IMR-90 (cell line): ENCODE results near the gene KRTAP5-10. TPM values are rescaled to one million over a fixed set of nuclear protein-coding genes. Genes with fewer than 3 reads are reported as not detected.

Source experiments
- ATAC-seq: fragments of 200-7000 bp; cut with Tn5 transposase; 2 replicates; pipeline ENCODE4 v1.9.1; 2020; ENCODE audit warnings: low read depth, mild to moderate bottlenecking, moderate library complexity
- BruUV-seq: library from RNA; stranded (reverse); fragments of 400-500 nt; replicated peaks from 2 replicates; lab custom pipeline; 2021; lab: Mats Ljungman, UMichigan
- CTCF ChIA-PET: fragments of 300-600 bp; formaldehyde crosslinking; extraction: SDS; loops from one replicate; lab custom pipeline; 2021; ENCODE audit warnings: antibody characterized with exemption; lab: Yijun Ruan, JAX
- POLR2A ChIA-PET: fragments of 300-600 bp; sonication (Branson Sonifier 250); formaldehyde crosslinking; loops from one replicate; lab custom pipeline; 2022; ENCODE audit warnings: antibody characterized with exemption; ENCODE audit not compliant: unreplicated experiment; lab: Charles Lee
- DNase-seq: peaks from one replicate; pipeline ENCODE4 v3.0.0; 2013
- H2AFZ ChIP-seq: replicated peaks from 2 replicates; pipeline ENCODE3; 2013; ENCODE audit warnings: low read length, mild to moderate bottlenecking; ENCODE audit not compliant: poor library complexity
- H2AK5ac ChIP-seq: 2 replicates; pipeline ENCODE4 v1.6.1; 2013; ENCODE audit warnings: low read depth, low read length, inconsistent platforms
- H2AK9ac ChIP-seq: replicated peaks from 2 replicates; pipeline ENCODE3; 2013; ENCODE audit warnings: mild to moderate bottlenecking, low read depth, low read length, moderate library complexity; ENCODE audit not compliant: poor library complexity
- H2BK120ac ChIP-seq: 2 replicates; pipeline ENCODE4 v1.6.1; 2013; ENCODE audit warnings: low read depth, low read length, inconsistent platforms
- H2BK15ac ChIP-seq: 3 replicates; pipeline ENCODE4 v1.6.1; 2013; ENCODE audit warnings: low read depth, low read length, inconsistent platforms
- H2BK20ac ChIP-seq: 2 replicates; pipeline ENCODE4 v1.6.1; 2013; ENCODE audit warnings: low read depth, mild to moderate bottlenecking, inconsistent platforms, low read length, moderate library complexity
- H2BK5ac ChIP-seq: 2 replicates; pipeline ENCODE4 v1.6.1; 2013; ENCODE audit warnings: mild to moderate bottlenecking, low read depth, low read length, inconsistent platforms; ENCODE audit not compliant: poor library complexity, severe bottlenecking
- H3K14ac ChIP-seq: replicated peaks from 2 replicates; pipeline ENCODE4 v1.6.1; 2013; ENCODE audit warnings: low read depth, low read length, inconsistent platforms
- H3K18ac ChIP-seq: 2 replicates; pipeline ENCODE4 v1.6.1; 2013; ENCODE audit warnings: low read depth, low read length, control low read depth
- H3K23ac ChIP-seq: 2 replicates; pipeline ENCODE4 v1.6.1; 2013; ENCODE audit warnings: low read depth, low read length, inconsistent platforms
- H3K27ac ChIP-seq: 2 replicates; pipeline ENCODE4 v1.5.1; 2013; ENCODE audit warnings: mild to moderate bottlenecking, control low read depth, low read length; ENCODE audit not compliant: insufficient read depth
- H3K27me3 ChIP-seq: 2 replicates; pipeline ENCODE4 v1.6.1; 2013; ENCODE audit warnings: low read length; ENCODE audit not compliant: control insufficient read depth, insufficient read depth
- H3K36me3 ChIP-seq: 2 replicates; pipeline ENCODE4 v1.6.1; 2013; ENCODE audit warnings: low read length, mixed read lengths; ENCODE audit not compliant: control insufficient read depth, insufficient read depth
- H3K4ac ChIP-seq: 2 replicates; pipeline ENCODE4 v1.6.1; 2013; ENCODE audit warnings: low read depth, low read length, inconsistent platforms
- H3K4me1 ChIP-seq: 2 replicates; pipeline ENCODE4 v1.6.1; 2013; ENCODE audit warnings: low read length, mixed read lengths; ENCODE audit not compliant: control insufficient read depth, insufficient read depth
- H3K4me2 ChIP-seq: 2 replicates; pipeline ENCODE4 v1.6.1; 2013; ENCODE audit warnings: low read depth, mild to moderate bottlenecking, control low read depth, low read length, moderate library complexity
- H3K4me3 ChIP-seq: 2 replicates; pipeline ENCODE4 v1.5.1; 2013; ENCODE audit warnings: low read depth, mild to moderate bottlenecking, control low read depth, low read length, moderate library complexity; ENCODE audit not compliant: insufficient read depth
- H3K56ac ChIP-seq: 2 replicates; pipeline ENCODE4 v1.6.1; 2013; ENCODE audit warnings: low read length, inconsistent platforms; ENCODE audit not compliant: insufficient read depth; ENCODE audit errors: extremely low read depth
- H3K79me1 ChIP-seq, 2 experiments: 2 replicates each; pipeline ENCODE4 v1.6.1; 2013; ENCODE audit warnings: low read length in 2 of 2, inconsistent platforms in 1 of 2, low read depth in 1 of 2
- H3K9ac ChIP-seq: 2 replicates; pipeline ENCODE4 v1.6.1; 2013; ENCODE audit warnings: low read depth, low read length, control low read depth
- H3K9me1 ChIP-seq: 2 replicates; pipeline ENCODE4 v1.6.1; 2013; ENCODE audit warnings: low read length, inconsistent platforms; ENCODE audit not compliant: insufficient read depth
- H3K9me3 ChIP-seq: 2 replicates; pipeline ENCODE4 v1.6.1; 2013; ENCODE audit warnings: low read length; ENCODE audit not compliant: control insufficient read depth, insufficient read depth
- H4K20me1 ChIP-seq: 2 replicates; pipeline ENCODE4 v1.6.1; 2013; ENCODE audit warnings: low read length, inconsistent platforms; ENCODE audit not compliant: insufficient read depth
- H4K5ac ChIP-seq: 2 replicates; pipeline ENCODE4 v1.6.1; 2013; ENCODE audit warnings: mild to moderate bottlenecking, low read depth, low read length, control low read depth
- H4K8ac ChIP-seq, 2 experiments: 2 replicates each; pipeline ENCODE4 v1.6.1; 2013; ENCODE audit warnings: low read depth in 2 of 2, low read length in 2 of 2, control low read depth in 1 of 2, inconsistent platforms in 1 of 2
- H4K91ac ChIP-seq: 2 replicates; pipeline ENCODE4 v1.6.1; 2013; ENCODE audit warnings: low read depth, low read length, inconsistent platforms; ENCODE audit not compliant: insufficient read depth
- BHLHE40 ChIP-seq: fragments of 150-350 bp; IDR thresholded peaks from 2 replicates; pipeline ENCODE4 v1.6.1; 2016; ENCODE audit warnings: mild to moderate bottlenecking, low read depth, low read length
- CEBPB ChIP-seq: IDR thresholded peaks from 2 replicates; pipeline ENCODE4 v1.6.1; 2012; ENCODE audit warnings: low read depth, low read length, improper control_type of control experiment
- CHD1 ChIP-seq: IDR thresholded peaks from 2 replicates; pipeline ENCODE4 v1.6.1; 2012; ENCODE audit warnings: low read depth, low read length, improper control_type of control experiment
- FOS ChIP-seq: fragments of 150-350 bp; IDR thresholded peaks from 2 replicates; pipeline ENCODE4 v1.6.1; 2016; ENCODE audit warnings: low read depth, low read length
- MAFK ChIP-seq: IDR thresholded peaks from 2 replicates; pipeline ENCODE4 v1.6.1; 2012; ENCODE audit warnings: low read depth, low read length, improper control_type of control experiment
- MAZ ChIP-seq: IDR thresholded peaks from 2 replicates; pipeline ENCODE4 v1.6.1; 2012; ENCODE audit warnings: low read depth, mild to moderate bottlenecking, low read length, improper control_type of control experiment, moderate library complexity, borderline replicate concordance
- MXI1 ChIP-seq: IDR thresholded peaks from 2 replicates; pipeline ENCODE4 v1.6.1; 2012; ENCODE audit warnings: low read depth, mild to moderate bottlenecking, low read length, moderate library complexity, borderline replicate concordance
- NFE2L2 ChIP-seq: fragments of 150-350 bp; IDR thresholded peaks from 2 replicates; pipeline ENCODE4 v1.6.1; 2016; ENCODE audit warnings: low read depth, mild to moderate bottlenecking, low read length
- RAD21 ChIP-seq: IDR thresholded peaks from 2 replicates; pipeline ENCODE4 v1.6.1; 2012; ENCODE audit warnings: low read length, improper control_type of control experiment
- RCOR1 ChIP-seq: IDR thresholded peaks from 2 replicates; pipeline ENCODE4 v1.6.1; 2012; ENCODE audit warnings: mild to moderate bottlenecking, low read length, improper control_type of control experiment; ENCODE audit not compliant: insufficient replicate concordance
- WGBS, 2 experiments: methylation state at CpG; one replicate each; pipeline versions ENCODE4 v1.1.5 to v1.1.7; 2013; ENCODE audit warnings: missing lambda C conversion rate in 2 of 2; ENCODE audit not compliant: insufficient read length in 1 of 2; ENCODE audit errors: extremely low coverage in 2 of 2; 5-methylcytosine and 5-hydroxymethylcytosine counted together
- dilution Hi-C: fragments of 300-500 bp; cut with HindIII; formaldehyde crosslinking; loops from one replicate; pipeline ENCODE4 v1.14.3; 2018; ENCODE audit warnings: low sequenced_read_pairs; ENCODE audit not compliant: unreplicated experiment
- in situ Hi-C: fragments of 300-500 bp; cut with MboI; formaldehyde crosslinking; loops from 3 replicates; pipeline ENCODE4 v1.14.3; 2019; ENCODE audit warnings: low sequenced_read_pairs, inconsistent platforms, mixed read lengths
- intact Hi-C: fragments of 100-400 bp; cut with micrococcal nuclease; formaldehyde crosslinking; loops from 2 replicates; pipeline ENCODE4 v1.10.0; 2022
- polyA plus RNA-seq, 3 experiments: library from polyadenylated mRNA; depleted of rRNA; stranded (reverse); fragments of >200 nt; gene quantifications; 2 replicates each; pipeline ENCODE4 v1.2.3, GENCODE V29; 2012; ENCODE audit warnings: low replicate concordance in 1 of 3
- total RNA-seq: library from RNA; depleted of rRNA; stranded (reverse); fragments of >200 nt; gene quantifications from 2 replicates; pipeline ENCODE4 v1.2.3, GENCODE V29; 2012
- TF ChIP-seq, protein P1 (sequence below): fragments of 150-350 bp; IDR thresholded peaks from 2 replicates; pipeline ENCODE4 v1.6.1; 2017; ENCODE audit warnings: mild to moderate bottlenecking, antibody characterized with exemption, low read length, low read depth

Gene KRTAP5-10
- total and polyA plus RNA-seq, 2 of the 4 experiments (the other 2 are of a cell fraction) = not detected

DNA sequence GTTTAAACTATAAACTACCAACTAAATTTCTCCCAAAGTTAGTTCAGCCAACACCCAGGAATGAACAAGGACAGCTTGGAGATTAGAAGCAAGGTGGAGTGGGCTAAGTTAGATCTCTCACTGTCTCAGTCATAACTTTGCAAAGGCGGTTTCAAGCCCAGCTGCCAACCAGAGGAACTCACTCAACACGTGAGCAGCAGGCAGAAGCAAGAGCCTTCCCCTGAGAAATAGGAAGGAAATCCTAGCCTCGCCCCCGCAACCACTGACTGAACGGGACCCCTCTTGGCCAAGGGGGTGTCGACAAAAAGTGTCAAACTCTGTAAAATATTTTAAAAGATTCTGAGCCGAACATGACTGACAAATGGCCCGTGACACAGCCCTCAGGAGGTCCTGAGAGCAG lies 21.5 kb upstream of the KRTAP5-10 start:
- in situ Hi-C loops (no loop called here), dilution Hi-C loops (no loop called here), intact Hi-C loops (no loop called here)
- Histone ChIP-seq H4K5ac (no peak overlapping the region), H3K9ac (no peak overlapping the region), H3K4me1 (no peaks in the 10 kb centered on the region), H4K91ac (no peak overlapping the region), H3K9me1 (no peaks in the 10 kb centered on the region), H3K14ac (no peak overlapping the region), H3K27me3 (peaks cover 12% of the 10 kb centered on the region), H2AFZ (no peak overlapping the region), H3K79me1 (no peaks in the 10 kb centered on the region), H3K23ac (no peak overlapping the region), H2AK5ac (no peak overlapping the region), H2BK15ac (no peak overlapping the region), H3K36me3 (no peaks in the 10 kb centered on the region), H3K56ac (no peak overlapping the region), H3K4me2 (no peak overlapping the region), H2BK120ac (no peak overlapping the region), H4K20me1 (no peaks in the 10 kb centered on the region), H3K4me3 (no peak overlapping the region), H3K9me3 (no peaks in the 10 kb centered on the region), H2AK9ac (no peak overlapping the region), H2BK20ac (no peak overlapping the region), H3K27ac (no peak overlapping the region), H3K4ac (no peak overlapping the region), H3K18ac (no peak overlapping the region), H2BK5ac (no peak overlapping the region), H4K8ac (no peak overlapping the region)
- POLR2A ChIA-PET = no interaction called here
- no TSS peak for BruUV-seq
- ATAC-seq (no peak), DNase-seq (no peak)
- CTCF ChIA-PET = no interaction called here
- 56% methylated on average over 3 of the region's 8 CpGs; no CpG with 5 or more reads in 1 of the 2 experiments for WGBS, 2 experiments
- TF ChIP-seq RAD21 = no peak
- no peak for TF ChIP-seq RCOR1
- TF ChIP-seq MAFK = no peak
- no peak for TF ChIP-seq NFE2L2
- no peak for TF ChIP-seq MXI1
- TF ChIP-seq FOS = no peak
- TF ChIP-seq CHD1 = no peak
- TF ChIP-seq, protein P1, sequence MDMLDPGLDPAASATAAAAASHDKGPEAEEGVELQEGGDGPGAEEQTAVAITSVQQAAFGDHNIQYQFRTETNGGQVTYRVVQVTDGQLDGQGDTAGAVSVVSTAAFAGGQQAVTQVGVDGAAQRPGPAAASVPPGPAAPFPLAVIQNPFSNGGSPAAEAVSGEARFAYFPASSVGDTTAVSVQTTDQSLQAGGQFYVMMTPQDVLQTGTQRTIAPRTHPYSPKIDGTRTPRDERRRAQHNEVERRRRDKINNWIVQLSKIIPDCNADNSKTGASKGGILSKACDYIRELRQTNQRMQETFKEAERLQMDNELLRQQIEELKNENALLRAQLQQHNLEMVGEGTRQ = no peak
- no peak for TF ChIP-seq CEBPB
- no peak for TF ChIP-seq MAZ
- TF ChIP-seq BHLHE40 = no peak
